HG03575 (cell line): ENCODE results near the gene NEK2.
"Not testable (repeated sequence)": the region's sequence is repeated elsewhere in the genome, so short reads cannot be mapped to it uniquely, and the experiment has no call there.

Source experiments
- ATAC-seq: cut with Tn5 transposase; IDR thresholded peaks from one replicate; pipeline ENCODE4 v1.9.1; 2021; ENCODE audit not compliant: unreplicated experiment, insufficient number of reproducible peaks, low FRiP score; ENCODE audit errors: extremely low read depth

The NEK2 gene

DNA sequence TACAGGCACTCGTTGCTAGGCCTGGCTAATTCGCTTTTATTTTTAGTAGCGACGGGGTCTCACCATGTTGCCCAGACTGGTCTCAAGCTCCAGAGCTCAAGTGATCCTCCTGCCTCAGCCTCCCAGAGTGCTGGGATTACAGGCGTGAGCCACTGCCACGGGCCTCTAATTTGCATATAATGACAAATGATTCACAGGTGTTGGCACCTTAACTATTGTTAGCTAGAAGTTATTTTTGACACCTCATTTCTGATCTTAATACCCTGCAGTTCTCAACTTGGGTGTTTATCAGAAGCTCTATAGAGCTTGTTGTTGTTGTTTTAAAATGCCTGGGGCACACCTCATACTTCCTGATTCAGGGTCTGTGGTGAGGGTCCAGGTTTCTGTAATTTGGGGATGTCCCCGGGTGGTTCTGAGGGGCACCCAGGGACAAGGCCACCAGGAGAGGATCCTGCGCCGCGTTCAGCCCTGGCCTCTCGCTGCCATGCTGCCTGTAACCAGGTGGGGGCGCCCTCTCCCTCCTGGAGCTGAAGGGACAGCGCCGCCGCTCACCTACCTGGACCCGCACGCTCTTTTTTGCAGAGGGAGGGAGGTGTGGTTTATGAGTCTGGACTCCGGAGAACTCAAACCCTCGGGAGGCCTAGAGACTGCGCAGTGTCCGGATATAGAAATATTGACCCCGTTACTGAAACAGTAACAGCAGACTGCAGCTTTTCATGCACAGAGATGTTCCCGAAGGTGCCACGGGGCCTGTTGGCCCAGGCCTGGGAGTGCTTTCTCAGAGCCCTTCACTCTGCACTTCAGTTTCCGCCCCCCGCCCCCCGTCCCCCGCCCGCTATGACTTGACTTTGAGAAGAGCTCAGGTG, 23.0 kb upstream of the NEK2 start:
- ATAC-seq, result no peak

GRCh38 chr1:211697356-211697755, 21.9 kb upstream of the NEK2 start:
- peak; percentile 59 for ATAC-seq

- no peak for ATAC-seq
Measured at GRCh38 chr1:211695135-211695816, 19.9 kb upstream of the NEK2 start.

DNA sequence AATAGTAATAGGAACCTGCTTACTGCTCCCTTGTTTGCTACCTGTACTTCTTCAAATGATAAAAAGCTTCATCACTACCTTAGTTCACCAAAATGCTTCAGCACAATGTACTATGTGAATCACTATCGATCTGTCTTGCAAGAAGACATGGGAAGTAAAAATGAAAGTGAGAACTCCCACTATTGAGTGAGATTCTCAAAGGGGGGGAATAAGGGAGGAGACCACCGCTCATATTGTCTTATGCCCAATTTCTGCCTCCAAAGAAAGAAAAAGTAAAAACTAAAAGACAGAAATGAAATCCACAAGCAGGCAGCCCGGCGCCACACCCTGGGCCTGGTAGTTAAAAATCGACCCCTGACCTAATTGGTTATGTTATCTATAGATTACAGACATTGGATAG, 18.5 kb upstream of the NEK2 start:
- ATAC-seq, result not testable (repeated sequence)

GRCh38 chr1:211688421-211688820, 13.0 kb upstream of the NEK2 start:
- ATAC-seq, result no peak

DNA sequence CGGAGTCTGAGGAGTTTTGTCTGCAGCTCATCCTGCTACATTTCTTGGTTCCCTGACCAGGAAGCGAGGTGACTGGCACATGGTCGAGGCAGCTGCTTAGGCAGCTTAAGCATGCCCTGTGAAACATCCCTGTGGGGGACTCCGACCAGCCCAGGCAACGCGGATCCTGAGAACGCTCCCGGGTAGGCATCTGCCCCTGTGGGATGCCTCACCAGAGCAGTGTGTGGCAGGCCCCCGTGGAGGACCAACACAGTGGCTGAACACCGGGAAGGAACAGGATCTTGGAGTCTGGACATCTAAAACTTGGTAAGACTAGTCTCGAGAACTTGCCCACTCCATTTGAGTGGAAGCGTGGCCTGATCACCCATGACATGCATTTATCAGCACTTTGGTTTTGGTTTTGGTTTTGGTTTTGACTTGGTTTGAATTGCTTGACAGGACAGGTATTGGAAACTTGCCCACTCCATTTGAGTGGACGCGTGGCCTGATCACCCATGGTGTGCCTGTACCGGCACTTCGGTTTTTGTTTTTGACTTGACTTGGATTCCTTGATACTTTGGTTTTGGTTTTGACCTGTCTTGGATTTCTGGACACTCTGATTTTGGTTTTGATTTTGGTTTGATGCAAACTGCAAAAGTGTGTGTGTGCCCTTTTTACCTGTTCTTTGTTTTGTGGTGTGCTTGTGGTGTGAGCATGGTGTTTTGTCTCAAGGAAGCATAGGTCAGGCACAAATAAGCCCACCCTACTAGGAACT, 12.2 kb upstream of the NEK2 start:
- no peak for ATAC-seq

DNA sequence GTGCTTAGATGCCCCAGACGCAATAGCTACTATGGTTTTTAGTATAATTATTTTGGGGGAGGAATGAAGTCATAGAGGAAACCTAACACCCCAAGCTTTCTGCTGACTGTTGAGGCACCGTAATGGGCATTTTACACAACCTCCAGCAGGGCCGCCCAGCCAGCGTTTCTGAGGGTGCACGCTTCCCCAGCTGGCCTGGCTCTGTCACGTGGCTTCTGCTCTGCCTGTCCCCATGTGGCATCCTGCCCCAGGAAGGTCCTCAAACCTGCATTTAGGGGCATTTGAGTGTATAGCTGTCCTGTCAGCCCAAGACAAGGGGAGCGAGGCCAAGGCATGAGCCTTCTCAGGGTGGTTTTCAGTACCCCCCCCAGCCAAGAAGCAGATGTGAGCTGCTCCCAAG, 10.4 kb upstream of the NEK2 start:
- ATAC-seq, result no peak

DNA sequence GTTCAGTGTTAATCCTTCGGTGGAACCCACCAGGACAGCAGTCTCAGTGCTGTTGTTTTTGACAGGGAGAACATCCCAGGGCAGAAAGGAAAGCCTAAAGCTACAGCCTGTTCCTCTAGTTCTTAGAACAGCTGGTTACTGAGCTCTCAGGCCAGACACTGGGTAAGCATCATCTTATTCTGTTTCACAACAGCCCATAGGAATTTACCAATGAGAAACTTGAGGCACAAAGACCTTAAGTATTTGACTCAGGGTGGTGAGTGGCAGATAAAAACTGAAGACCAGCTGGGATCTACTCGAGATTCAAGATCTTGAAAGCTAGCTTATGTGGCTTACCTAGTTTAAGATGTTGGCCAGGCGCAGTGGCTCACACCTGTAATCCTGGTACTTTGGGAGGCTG, 9.4 kb upstream of the NEK2 start:
- no peak for ATAC-seq

DNA sequence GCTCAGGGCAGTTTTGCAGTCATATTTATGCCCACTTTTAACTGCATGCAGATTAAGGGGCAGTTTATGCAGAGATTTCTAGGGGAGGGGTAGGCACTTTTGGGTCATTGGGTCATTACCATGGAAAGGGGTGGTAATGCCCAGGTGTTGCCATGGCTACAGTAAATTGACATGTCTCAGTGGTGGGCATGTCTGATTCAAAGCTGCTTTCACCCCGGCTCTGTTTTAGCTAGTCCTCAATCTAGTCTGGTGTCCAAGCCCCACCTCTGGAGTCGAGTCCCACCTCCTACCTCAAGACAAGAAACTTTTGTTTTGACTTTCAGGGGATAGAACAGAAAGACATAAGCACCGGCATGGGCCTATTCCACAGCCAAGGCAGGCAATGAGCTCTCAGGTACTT, 8.9 kb upstream of the NEK2 start:
- no peak for ATAC-seq

GRCh38 chr1:211683396-211684297, 8.2 kb upstream of the NEK2 start:
- ATAC-seq, result no peak

GRCh38 chr1:211682186-211682585, 6.8 kb upstream of the NEK2 start:
- ATAC-seq, result not testable (repeated sequence)

DNA sequence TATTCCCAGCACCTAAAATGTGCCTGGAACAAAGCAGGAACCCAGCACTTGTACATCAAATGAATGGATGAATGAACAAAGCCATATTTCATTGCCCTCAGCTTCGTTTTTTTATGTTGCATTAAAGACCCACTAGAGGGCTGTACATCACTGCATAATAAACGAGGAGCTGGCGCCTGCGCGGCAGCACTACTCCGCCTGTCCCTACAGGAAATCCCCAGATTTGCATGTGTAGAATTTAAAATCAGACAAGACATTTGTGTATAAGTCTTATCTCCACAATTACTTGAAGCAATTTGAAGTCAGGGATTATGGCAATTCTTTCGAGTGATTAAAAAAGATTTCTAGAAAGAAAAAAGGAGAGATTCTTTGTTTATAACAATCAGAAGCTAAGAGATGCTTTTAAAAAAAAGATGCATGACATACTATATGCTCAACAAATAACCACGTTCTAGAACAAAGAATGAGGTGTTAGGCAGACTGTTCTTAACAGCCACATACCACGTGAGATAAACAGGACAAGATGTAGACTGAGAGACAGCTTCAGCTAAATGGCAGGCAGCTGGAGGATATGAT, 5.4 kb upstream of the NEK2 start:
- ATAC-seq, result no peak

DNA sequence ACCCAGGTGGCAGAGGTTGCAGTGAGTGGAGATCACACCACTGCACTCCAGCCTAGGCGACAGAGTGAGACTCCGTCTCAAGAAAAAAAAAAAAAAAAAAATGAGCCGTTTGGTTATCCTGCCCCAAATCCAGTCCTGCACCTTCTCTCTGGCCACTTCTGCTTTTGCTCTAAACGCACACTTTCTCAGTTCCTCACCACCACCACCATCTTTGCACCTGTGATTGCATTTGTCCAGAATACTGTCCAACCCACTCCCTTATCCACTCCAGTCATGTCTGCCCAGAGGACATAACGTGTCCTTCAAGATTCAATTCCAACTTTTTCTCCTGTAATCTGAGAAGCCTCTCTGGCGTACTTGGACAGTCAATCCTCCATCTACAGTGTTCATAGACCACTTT, 2.2 kb upstream of the NEK2 start:
- no peak for ATAC-seq

DNA sequence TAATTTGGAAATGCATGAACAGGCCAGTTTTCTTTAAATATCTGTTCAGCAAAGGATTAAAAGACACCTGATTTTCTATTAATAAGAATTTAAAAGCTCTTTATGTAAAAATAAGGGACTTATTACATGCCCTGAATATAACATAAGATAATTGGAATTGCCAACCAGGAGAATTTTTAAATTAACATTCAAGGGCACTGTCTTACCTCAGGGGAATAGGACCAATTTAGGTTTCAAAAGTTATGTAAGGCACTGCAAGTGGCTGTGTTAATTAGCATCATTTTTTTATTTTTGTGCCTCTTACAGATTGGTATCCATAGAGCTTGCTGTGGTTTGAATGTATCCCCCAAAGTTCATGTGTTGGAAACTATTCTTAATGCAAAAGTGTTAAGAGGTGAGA, 1.3 kb upstream of the NEK2 start:
- no peak for ATAC-seq

DNA sequence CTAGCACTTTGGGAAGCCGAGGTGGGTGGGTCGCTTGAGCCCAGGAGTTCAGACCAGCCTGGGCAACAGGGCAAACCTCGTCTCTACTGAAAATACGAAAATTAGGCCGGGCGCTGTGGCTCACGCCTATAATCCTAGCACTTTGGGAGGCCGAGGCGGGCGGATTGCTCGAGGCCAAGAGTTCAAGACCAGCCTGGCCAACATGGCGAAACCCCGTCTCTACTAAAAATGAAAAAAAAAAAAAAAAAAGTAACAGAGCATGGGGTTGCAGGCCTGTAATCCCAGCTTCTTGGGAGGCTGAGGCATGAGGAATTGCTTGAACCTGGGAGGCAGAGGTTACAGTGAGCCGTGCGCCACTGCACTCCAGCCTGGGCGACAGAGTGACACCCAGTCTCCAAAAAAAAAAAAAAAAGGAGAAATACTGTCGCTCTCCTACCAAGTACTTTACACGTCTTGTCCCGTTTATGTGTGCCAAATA, 724 bp upstream of the NEK2 start:
- no peak for ATAC-seq

GRCh38 chr1:211667065-211667617, 8.3 kb downstream of the NEK2 start:
- ATAC-seq, result no peak

GRCh38 chr1:211660718-211661222, 14.7 kb downstream of the NEK2 start:
- no peak for ATAC-seq

DNA sequence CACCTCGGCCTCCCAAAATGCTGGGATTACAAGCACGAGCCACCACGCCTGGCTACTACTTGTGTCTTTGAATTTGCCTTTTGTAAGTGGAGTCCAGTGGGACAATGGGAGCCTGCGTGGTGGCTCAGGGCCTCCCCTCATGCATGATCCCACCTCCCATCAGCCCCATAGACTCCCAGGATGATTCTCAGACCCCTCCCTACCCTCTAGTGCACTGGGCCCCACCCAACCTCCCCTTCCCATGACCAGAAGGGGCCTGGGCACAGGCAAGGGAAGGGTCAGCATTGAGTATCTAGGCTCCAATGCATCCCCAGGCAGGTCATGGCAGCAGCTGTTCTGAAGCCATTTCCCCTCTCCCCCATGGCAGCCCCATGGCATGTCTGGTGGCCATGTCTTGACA, 18.7 kb downstream of the NEK2 start:
- no peak for ATAC-seq
